Colonic mucosa (tissue), 4 donors: Measurements from ENCODE around the gene GPAT3. TPM values are rescaled to one million over a fixed set of nuclear protein-coding genes. Genes with fewer than 3 reads are reported as not detected.

ENCODE experiments used
- DNase-seq: peaks from one replicate; pipeline ENCODE4 v3.0.0-alpha.2; 2020
- H3K27ac ChIP-seq: fragments of 200-600 bp; one replicate; pipeline ENCODE4 v1.8.0; 2021
- H3K27me3 ChIP-seq: fragments of 200-600 bp; one replicate; pipeline ENCODE4 v1.8.0; 2021
- H3K36me3 ChIP-seq: fragments of 200-600 bp; one replicate; pipeline ENCODE4 v1.8.0; 2021
- H3K4me1 ChIP-seq: fragments of 200-600 bp; one replicate; pipeline ENCODE4 v1.8.0; 2021; ENCODE audit warnings: mild to moderate bottlenecking
- H3K4me3 ChIP-seq: fragments of 200-600 bp; one replicate; pipeline ENCODE4 v1.8.0; 2021
- H3K9ac ChIP-seq, 2 donors: one replicate each; pipeline ENCODE4 v1.7.0; 2013; ENCODE audit warnings: control low read depth in 2 of 2, low read depth in 2 of 2, low read length in 2 of 2
- H3K9me3 ChIP-seq: fragments of 200-600 bp; one replicate; pipeline ENCODE4 v1.8.0; 2021
- CTCF ChIP-seq: fragments of 200-600 bp; IDR thresholded peaks from one replicate; pipeline ENCODE4 v1.8.0; 2022; ENCODE audit warnings: antibody characterized with exemption, mild to moderate bottlenecking
- intact Hi-C: fragments of 100-400 bp; cut with DNase I; formaldehyde crosslinking; loops from one replicate; pipeline ENCODE4 v1.14.1; 2022
- total RNA-seq, 2 donors: library from RNA; stranded (reverse); fragmentation: NEBNext Ultra II Directional in 1 of 2; extraction: Animal tissue kit (Norgen Biotek cat#: 25700) in 1 of 2; gene quantifications; one replicate each; pipeline ENCODE4 v1.2.1, GENCODE V29; 2021
- donor health status: healthy.
- donor health status: DM: no; HTN: no; CAD: no.
- donor health status: DM: no; HTN: no; CAD: no.

The GPAT3 gene
- total RNA-seq, 2 donors from 2014 or later = 23.5 to 24.3 TPM

- Histone ChIP-seq H3K9ac (no peak overlapping the region), H3K4me1 (no peaks in the 10 kb centered on the region), H3K27ac (no peak overlapping the region), H3K36me3 (no peaks in the 10 kb centered on the region), H3K4me3 (no peak overlapping the region), H3K27me3 (no peaks in the 10 kb centered on the region), H3K9me3 (no peaks in the 10 kb centered on the region)
- intact Hi-C loops = no loop called here
- no peak for DNase-seq
- no peak for TF ChIP-seq CTCF
Measured at GRCh38 chr4:83542225-83542624, 6.3 kb downstream of the GPAT3 start.

- Histone ChIP-seq H3K9ac (no peak overlapping the region), H3K27me3 (no peaks in the 10 kb centered on the region), H3K36me3 (no peaks in the 10 kb centered on the region), H3K27ac (no peak overlapping the region), H3K4me1 (no peaks in the 10 kb centered on the region), H3K9me3 (no peaks in the 10 kb centered on the region), H3K4me3 (no peak overlapping the region)
- TF ChIP-seq CTCF = no peak
- no peak for DNase-seq
- intact Hi-C loops = no loop called here
Measured at GRCh38 chr4:83546786-83547185, 10.9 kb downstream of the GPAT3 start.

GRCh38 chr4:83548151-83548905, 12.4 kb downstream of the GPAT3 start:
- intact Hi-C loops = no loop called here
- Histone ChIP-seq H3K4me3 (no peak overlapping the region), H3K9me3 (no peaks in the 10 kb centered on the region), H3K27me3 (no peaks in the 10 kb centered on the region), H3K27ac (no peak overlapping the region), H3K4me1 (no peaks in the 10 kb centered on the region), H3K9ac (no peak overlapping the region), H3K36me3 (no peaks in the 10 kb centered on the region)
- peak; percentile 89 for DNase-seq
- TF ChIP-seq CTCF = no peak

GRCh38 chr4:83552083-83552482, 16.2 kb downstream of the GPAT3 start:
- TF ChIP-seq CTCF = no peak
- Histone ChIP-seq H3K36me3 (no peaks in the 10 kb centered on the region), H3K9ac (no peak overlapping the region), H3K27ac (no peak overlapping the region), H3K9me3 (no peaks in the 10 kb centered on the region), H3K4me1 (no peaks in the 10 kb centered on the region), H3K27me3 (no peaks in the 10 kb centered on the region), H3K4me3 (no peak overlapping the region)
- intact Hi-C loops = no loop called here
- no peak for DNase-seq

- H3K27ac ChIP-seq = peak overlapping the region; percentile 12
- intact Hi-C loops = no loop called here
Measured at GRCh38 chr4:83552924-83553323, 17.0 kb downstream of the GPAT3 start.

More at GRCh38 chr4:83552924-83553323, 17.0 kb downstream of the GPAT3 start:
- H3K27me3 ChIP-seq = no peaks in the 10 kb centered on the region
- no peak overlapping the region for H3K4me3 ChIP-seq
- no peaks in the 10 kb centered on the region for H3K9me3 ChIP-seq
- no peaks in the 10 kb centered on the region for H3K36me3 ChIP-seq
- H3K9ac ChIP-seq = no peak overlapping the region
- TF ChIP-seq CTCF = no peak
- no peak for DNase-seq
- H3K4me1 ChIP-seq = no peaks in the 10 kb centered on the region
